HL-60 (cell line): Measurements from ENCODE around the gene PRAME.
A peak's percentile ranks its signal among the peaks of the same experiment; 100 is the strongest.

ENCODE experiments used
- DNase-seq, 2 experiments: peaks; one replicate each; pipeline ENCODE4 v3.0.0-alpha.2; 2010 to 2020; ENCODE audit warnings: low read depth in 1 of 2, low spot score in 1 of 2
- H3K27ac ChIP-seq: fragments of 250-450 bp; sonication (Bioruptor Pico); replicated peaks from 2 replicates; pipeline ENCODE4 v1.5.1; 2020; ENCODE audit warnings: mild to moderate bottlenecking, moderate library complexity
- H3K27me3 ChIP-seq: fragments of 250-450 bp; sonication (Bioruptor Pico); 2 replicates; pipeline ENCODE4 v1.5.1; 2021; ENCODE audit warnings: mild to moderate bottlenecking, moderate library complexity; ENCODE audit not compliant: insufficient read depth, poor library complexity, severe bottlenecking
- H3K4me3 ChIP-seq: replicated peaks from 2 replicates; pipeline ENCODE4 v1.5.1; 2011; ENCODE audit warnings: mild to moderate bottlenecking, control low read depth, low read length; ENCODE audit not compliant: insufficient read depth
- GABPA ChIP-seq: IDR thresholded peaks from 2 replicates; pipeline ENCODE4 v1.6.1; 2012; ENCODE audit warnings: low read depth
- POLR2AphosphoS5 ChIP-seq: IDR thresholded peaks from 2 replicates; pipeline ENCODE4 v1.6.1; 2012; ENCODE audit warnings: low read depth
- SPI1 ChIP-seq: IDR thresholded peaks from 2 replicates; pipeline ENCODE4 v1.6.1; 2012; ENCODE audit warnings: low read depth, mild to moderate bottlenecking, borderline replicate concordance
- TF ChIP-seq, protein P1 (sequence below): IDR thresholded peaks from 2 replicates; pipeline ENCODE4 v1.6.1; 2012; ENCODE audit warnings: low read depth; ENCODE audit not compliant: insufficient replicate concordance
- TF ChIP-seq, protein P2 (sequence below): IDR thresholded peaks from one replicate; pipeline ENCODE4 v1.5.1; 2011; ENCODE audit warnings: low read length, control low read depth, inconsistent platforms; ENCODE audit not compliant: insufficient read depth

The PRAME gene

DNA sequence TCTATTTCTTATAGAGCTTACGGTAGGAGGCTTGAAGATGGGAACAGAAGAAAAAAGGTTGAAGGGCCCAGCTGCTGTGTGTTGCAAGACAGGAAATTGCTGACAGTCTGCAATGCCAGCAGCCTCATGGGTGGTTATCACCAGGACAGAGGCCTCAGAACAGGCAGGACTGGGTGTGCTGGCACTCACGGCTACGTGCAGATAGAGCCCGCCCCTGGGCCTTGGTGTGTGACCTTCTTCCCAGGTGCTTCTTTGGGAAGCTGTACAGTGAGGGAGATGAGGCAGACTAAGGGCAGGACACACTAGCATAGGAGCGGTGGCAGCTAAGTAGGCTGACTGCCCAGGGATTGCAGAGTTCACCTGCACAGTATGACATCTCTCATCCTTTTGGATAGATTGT is 12.6 kb downstream of the PRAME start:
- no peaks in the 10 kb centered on the region for H3K27me3 ChIP-seq
- H3K4me3 ChIP-seq, result no peak overlapping the region
- peak overlapping the region; percentile 58 for H3K27ac ChIP-seq
- TF ChIP-seq, protein P1, sequence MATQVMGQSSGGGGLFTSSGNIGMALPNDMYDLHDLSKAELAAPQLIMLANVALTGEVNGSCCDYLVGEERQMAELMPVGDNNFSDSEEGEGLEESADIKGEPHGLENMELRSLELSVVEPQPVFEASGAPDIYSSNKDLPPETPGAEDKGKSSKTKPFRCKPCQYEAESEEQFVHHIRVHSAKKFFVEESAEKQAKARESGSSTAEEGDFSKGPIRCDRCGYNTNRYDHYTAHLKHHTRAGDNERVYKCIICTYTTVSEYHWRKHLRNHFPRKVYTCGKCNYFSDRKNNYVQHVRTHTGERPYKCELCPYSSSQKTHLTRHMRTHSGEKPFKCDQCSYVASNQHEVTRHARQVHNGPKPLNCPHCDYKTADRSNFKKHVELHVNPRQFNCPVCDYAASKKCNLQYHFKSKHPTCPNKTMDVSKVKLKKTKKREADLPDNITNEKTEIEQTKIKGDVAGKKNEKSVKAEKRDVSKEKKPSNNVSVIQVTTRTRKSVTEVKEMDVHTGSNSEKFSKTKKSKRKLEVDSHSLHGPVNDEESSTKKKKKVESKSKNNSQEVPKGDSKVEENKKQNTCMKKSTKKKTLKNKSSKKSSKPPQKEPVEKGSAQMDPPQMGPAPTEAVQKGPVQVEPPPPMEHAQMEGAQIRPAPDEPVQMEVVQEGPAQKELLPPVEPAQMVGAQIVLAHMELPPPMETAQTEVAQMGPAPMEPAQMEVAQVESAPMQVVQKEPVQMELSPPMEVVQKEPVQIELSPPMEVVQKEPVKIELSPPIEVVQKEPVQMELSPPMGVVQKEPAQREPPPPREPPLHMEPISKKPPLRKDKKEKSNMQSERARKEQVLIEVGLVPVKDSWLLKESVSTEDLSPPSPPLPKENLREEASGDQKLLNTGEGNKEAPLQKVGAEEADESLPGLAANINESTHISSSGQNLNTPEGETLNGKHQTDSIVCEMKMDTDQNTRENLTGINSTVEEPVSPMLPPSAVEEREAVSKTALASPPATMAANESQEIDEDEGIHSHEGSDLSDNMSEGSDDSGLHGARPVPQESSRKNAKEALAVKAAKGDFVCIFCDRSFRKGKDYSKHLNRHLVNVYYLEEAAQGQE, result peak; percentile 31
- TF ChIP-seq, protein P2, sequence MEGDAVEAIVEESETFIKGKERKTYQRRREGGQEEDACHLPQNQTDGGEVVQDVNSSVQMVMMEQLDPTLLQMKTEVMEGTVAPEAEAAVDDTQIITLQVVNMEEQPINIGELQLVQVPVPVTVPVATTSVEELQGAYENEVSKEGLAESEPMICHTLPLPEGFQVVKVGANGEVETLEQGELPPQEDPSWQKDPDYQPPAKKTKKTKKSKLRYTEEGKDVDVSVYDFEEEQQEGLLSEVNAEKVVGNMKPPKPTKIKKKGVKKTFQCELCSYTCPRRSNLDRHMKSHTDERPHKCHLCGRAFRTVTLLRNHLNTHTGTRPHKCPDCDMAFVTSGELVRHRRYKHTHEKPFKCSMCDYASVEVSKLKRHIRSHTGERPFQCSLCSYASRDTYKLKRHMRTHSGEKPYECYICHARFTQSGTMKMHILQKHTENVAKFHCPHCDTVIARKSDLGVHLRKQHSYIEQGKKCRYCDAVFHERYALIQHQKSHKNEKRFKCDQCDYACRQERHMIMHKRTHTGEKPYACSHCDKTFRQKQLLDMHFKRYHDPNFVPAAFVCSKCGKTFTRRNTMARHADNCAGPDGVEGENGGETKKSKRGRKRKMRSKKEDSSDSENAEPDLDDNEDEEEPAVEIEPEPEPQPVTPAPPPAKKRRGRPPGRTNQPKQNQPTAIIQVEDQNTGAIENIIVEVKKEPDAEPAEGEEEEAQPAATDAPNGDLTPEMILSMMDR, result no peak
- TF ChIP-seq POLR2AphosphoS5 (peak; percentile 94), GABPA (0 out of 2 replicates have a peak, but pooled peaks have one; percentile 30), SPI1 (peak; percentile 31; the same call in 1 of the 2 replicates)
- DNase-seq, result peak; percentile 66 to 92

- H3K4me3 ChIP-seq, result no peak overlapping the region
- peak overlapping the region; percentile 58; the same call in 1 of the 2 replicates for H3K27ac ChIP-seq
- DNase-seq, result no peak
- H3K27me3 ChIP-seq, result no peaks in the 10 kb centered on the region
- TF ChIP-seq, protein P2, result no peak
- TF ChIP-seq GABPA (no peak), SPI1 (no peak), POLR2AphosphoS5 (no peak)
- TF ChIP-seq, protein P1, result no peak
Measured at GRCh38 chr22:22545084-22545483, 14.0 kb downstream of the PRAME start.

- Histone ChIP-seq H3K27me3 (no peaks in the 10 kb centered on the region), H3K27ac (no peak overlapping the region), H3K4me3 (no peak overlapping the region)
- no peak for DNase-seq
- TF ChIP-seq, protein P1, result no peak
- TF ChIP-seq GABPA, result no peak
- no peak for TF ChIP-seq SPI1
- TF ChIP-seq, protein P2, result no peak
Measured at GRCh38 chr22:22538226-22538989, 20.7 kb downstream of the PRAME start.
